K562 (cell line): Measurements from ENCODE around the gene HINT2. TPM values are rescaled to one million over a fixed set of nuclear protein-coding genes. Genes with fewer than 3 reads are reported as not detected.

Experiments used
- ATAC-seq: fragments of 200-7000 bp; cut with Tn5 transposase; 3 replicates; pipeline ENCODE4 v1.9.1; 2020; ENCODE audit warnings: moderate library complexity
- BruUV-seq: library from RNA; stranded (reverse); fragments of 400-500 nt; replicated peaks from 2 replicates; lab custom pipeline; 2021; lab: Mats Ljungman, UMichigan
- CTCF ChIA-PET: fragments of 300-600 bp; formaldehyde crosslinking; extraction: SDS; loops from one replicate; lab custom pipeline; 2021; ENCODE audit warnings: low intra/inter-chr PET ratio; lab: Yijun Ruan, JAX
- POLR2A ChIA-PET: fragments of 300-600, 350-650 bp; sonication (Branson Sonifier 250); formaldehyde crosslinking; extraction: SDS; loops from one replicate; lab custom pipeline; 2021; ENCODE audit warnings: antibody characterized with exemption, inconsistent platforms; lab: Yijun Ruan, JAX
- DNase-seq, 4 experiments: peaks; one replicate each; pipeline versions ENCODE4 v3.0.0 to v3.0.0-alpha.2; 2011 to 2018; ENCODE audit warnings: low spot score in 3 of 4, mixed read lengths in 3 of 4; ENCODE audit errors: extremely low read depth in 1 of 4
- FAIRE-seq: peaks from 2 replicates; lab custom pipeline; 2011; peaks lifted over from hg19 to GRCh38; lab: Jason Lieb, UNC
- H2AFZ ChIP-seq: 2 replicates; pipeline ENCODE4 v1.6.0; 2011; ENCODE audit warnings: low read depth, low read length, control low read depth, inconsistent platforms
- H3K27ac ChIP-seq: fragments of 200-600 bp; 3 replicates; pipeline ENCODE4 v1.8.0; 2011; ENCODE audit warnings: low read depth, mild to moderate bottlenecking, control low read depth, inconsistent platforms, low read length, moderate library complexity, mixed read lengths; ENCODE audit errors: extremely low read depth
- H3K27me3 ChIP-seq, 2 experiments: fragments of 300-600 bp in 1 of 2; 2 replicates in 1 of 2; 3 replicates in 1 of 2; pipeline versions ENCODE4 v1.6.0 to v1.8.0; 2011; ENCODE audit warnings: inconsistent platforms in 2 of 2, low read length in 2 of 2, mild to moderate bottlenecking in 1 of 2, mixed read lengths in 1 of 2, moderate library complexity in 1 of 2; ENCODE audit not compliant: control insufficient read depth in 2 of 2, insufficient read depth in 2 of 2
- H3K36me3 ChIP-seq: fragments of 300-600 bp; 3 replicates; pipeline ENCODE4 v1.8.0; 2011; ENCODE audit warnings: mild to moderate bottlenecking, low read length, inconsistent platforms; ENCODE audit not compliant: control insufficient read depth, insufficient read depth
- H3K4me1 ChIP-seq, 2 experiments: fragments of 200-600 bp in 1 of 2; replicated peaks in 1 of 2; 2 replicates in 1 of 2; 3 replicates in 1 of 2; pipeline versions ENCODE4 v1.5.1 to v1.8.0; 2011; ENCODE audit warnings: inconsistent platforms in 2 of 2, low read length in 2 of 2, mild to moderate bottlenecking in 1 of 2, mixed read lengths in 1 of 2, moderate library complexity in 1 of 2; ENCODE audit not compliant: control insufficient read depth in 2 of 2, insufficient read depth in 2 of 2
- H3K4me2 ChIP-seq: 2 replicates; pipeline ENCODE4 v1.6.1; 2011; ENCODE audit warnings: low read length, control low read depth, inconsistent platforms, mixed read lengths; ENCODE audit not compliant: insufficient read depth
- H3K4me3 ChIP-seq: fragments of 200-600 bp; sonication (generic), shearing (Covaris generic); 2 replicates; pipeline ENCODE4 v1.5.1; 2016; ENCODE audit warnings: control low read depth, inconsistent platforms
- H3K79me2 ChIP-seq: fragments of 200-600 bp; 3 replicates; pipeline ENCODE4 v1.8.0; 2011; ENCODE audit warnings: low read length, inconsistent platforms; ENCODE audit not compliant: control insufficient read depth, insufficient read depth
- H3K9ac ChIP-seq, 2 experiments: 2 replicates each; pipeline versions ENCODE4 v1.6.0 to v1.6.1; 2011; ENCODE audit warnings: low read depth in 2 of 2, low read length in 2 of 2, control low read depth in 1 of 2, inconsistent platforms in 1 of 2, mild to moderate bottlenecking in 1 of 2, mixed read lengths in 1 of 2; ENCODE audit not compliant: insufficient read depth in 1 of 2
- H3K9me1 ChIP-seq: one replicate; pipeline ENCODE4 v1.6.0; 2011; ENCODE audit warnings: inconsistent platforms, mild to moderate bottlenecking, low read length, moderate library complexity; ENCODE audit not compliant: control insufficient read depth, insufficient read depth
- H3K9me3 ChIP-seq: replicated peaks from 2 replicates; pipeline ENCODE4 v1.5.1; 2011; ENCODE audit warnings: low read depth, low read length, inconsistent platforms; ENCODE audit not compliant: control insufficient read depth, insufficient read depth
- H4K20me1 ChIP-seq: replicated peaks from 2 replicates; pipeline ENCODE4 v1.6.1; 2011; ENCODE audit warnings: low read length, inconsistent platforms, mixed read lengths; ENCODE audit not compliant: control insufficient read depth, insufficient read depth
- KAT8 ChIP-seq: fragments of 450-650 bp; IDR thresholded peaks from 2 replicates; pipeline ENCODE4 v1.6.1; 2016; ENCODE audit warnings: low read depth, mild to moderate bottlenecking
- NFATC3 ChIP-seq: fragments of 450-650 bp; IDR thresholded peaks from 2 replicates; pipeline ENCODE4 v1.6.1; 2017; ENCODE audit warnings: mild to moderate bottlenecking
- RNF219 ChIP-seq: fragments of 250-450 bp; sonication (Bioruptor Pico); IDR thresholded peaks from 2 replicates; pipeline ENCODE4 v1.5.0; 2022; ENCODE audit warnings: mild to moderate bottlenecking
- SNRNP70 ChIP-seq: fragments of 200-400 bp; formaldehyde crosslinking; optimal IDR thresholded peaks from 2 replicates; pipeline ENCODE3; 2017; ENCODE audit warnings: low read depth, low read length
- ZBTB40 ChIP-seq, 2 experiments: fragments of 450-650 bp in 1 of 2; sonication (generic) in 1 of 2; formaldehyde crosslinking in 1 of 2; IDR thresholded peaks; 2 replicates each; pipeline versions ENCODE4 v1.7.1 to v1.9.0; 2016 to 2022; ENCODE audit warnings: inconsistent platforms in 1 of 2, mild to moderate bottlenecking in 1 of 2, missing genetic modification reagents in 1 of 2
- WGBS: fragments of 100-300 bp; shearing (Covaris generic); methylation state at CpG from one replicate; pipeline ENCODE4 v1.1.6; 2016; ENCODE audit warnings: low coverage, mixed read lengths; ENCODE audit not compliant: insufficient coverage; ENCODE audit errors: missing lambda C conversion rate; 5-methylcytosine and 5-hydroxymethylcytosine counted together
- in situ Hi-C: fragments of 300-500 bp; cut with MboI; formaldehyde crosslinking; loops from 4 replicates; pipeline ENCODE4 v1.15.0; 2018; ENCODE audit warnings: inconsistent platforms, mixed read lengths
- intact Hi-C: fragments of 100-400 bp; cut with micrococcal nuclease; formaldehyde crosslinking; loops from 2 replicates; pipeline ENCODE4 v1.14.2; 2022
- polyA plus RNA-seq, 8 experiments: library from polyadenylated mRNA; depleted of rRNA in 4 of 8; stranded (reverse) in 5 of 8; unstranded in 3 of 8; fragments of >200 nt; fragmentation: Nextera tagmentation in 2 of 8; fragmentation: Illumina TruSeq in 1 of 8; extraction: Ambion mirVana in 2 of 8; extraction: Trizol in 1 of 8; gene quantifications; 2 replicates each; pipeline versions ENCODE4 v1.2.1 to v1.2.3, GENCODE V29; 2011 to 2014; ENCODE audit warnings: inconsistent platforms in 1 of 8, missing spikeins in 1 of 8
- total RNA-seq, 7 experiments: library from RNA; depleted of rRNA in 6 of 7; stranded (reverse); fragments of >200 nt in 6 of 7; fragmentation: Illumina TruSeq in 2 of 7; extraction: Trizol in 2 of 7; gene quantifications; 2 replicates each; pipeline versions ENCODE4 v1.2.1 to v1.2.3, GENCODE V29; 2011 to 2021; ENCODE audit warnings: low replicate concordance in 1 of 7
- TF ChIP-seq, protein P1 (sequence below): fragments of 150-350 bp; IDR thresholded peaks from 2 replicates; pipeline ENCODE4 v1.6.1; 2014; ENCODE audit warnings: low read depth, mild to moderate bottlenecking, low read length, borderline replicate concordance

The HINT2 gene
- total and polyA plus RNA-seq, 9 of the 15 experiments (the other 6 are each of a cell fraction or from before 2014, with no cell fraction given), result 5.6 to 44.1 (median 27.9) TPM

- Histone ChIP-seq H3K4me1 (peaks cover 17 to 31% of the 10 kb centered on the region in 2 experiments), H3K9me3 (no peaks in the 10 kb centered on the region), H3K4me3 (no peak overlapping the region), H3K79me2 (peaks cover 12% of the 10 kb centered on the region; the same call in 2 of the 3 replicates), H3K36me3 (peaks cover 39% of the 10 kb centered on the region; the same call in 1 of the 3 replicates), H3K9me1 (peaks cover 4% of the 10 kb centered on the region), H3K9ac (0 out of 4 replicates have a peak overlapping the region, but pooled peaks of 1 of the 2 experiments have one; percentile 26), H4K20me1 (no peaks in the 10 kb centered on the region), H3K4me2 (no peak overlapping the region), H3K27ac (no peak overlapping the region), H2AFZ (no peak overlapping the region), H3K27me3 (no peaks in the 10 kb centered on the region)
- intact Hi-C loops, result loop anchor here (10.0 kb wide), 2 partner anchors 75 to 145 kb away; partner anchors contain the start of genes ARHGEF39, CREB3 and TLN1
- in situ Hi-C loops, result no loop called here
- WGBS, result 73% methylated on average over 4 of the region's 7 CpGs
- FAIRE-seq (no peak), DNase-seq (no peak), ATAC-seq (no peak)
- POLR2A ChIA-PET, result interaction anchor here (0.7 kb wide), 1 partner anchor 10 kb away, joined by 3 read pairs; no protein-coding TSS in a partner anchor
- no TSS peak for BruUV-seq
- CTCF ChIA-PET, result no interaction called here
- TF ChIP-seq, protein P1, sequence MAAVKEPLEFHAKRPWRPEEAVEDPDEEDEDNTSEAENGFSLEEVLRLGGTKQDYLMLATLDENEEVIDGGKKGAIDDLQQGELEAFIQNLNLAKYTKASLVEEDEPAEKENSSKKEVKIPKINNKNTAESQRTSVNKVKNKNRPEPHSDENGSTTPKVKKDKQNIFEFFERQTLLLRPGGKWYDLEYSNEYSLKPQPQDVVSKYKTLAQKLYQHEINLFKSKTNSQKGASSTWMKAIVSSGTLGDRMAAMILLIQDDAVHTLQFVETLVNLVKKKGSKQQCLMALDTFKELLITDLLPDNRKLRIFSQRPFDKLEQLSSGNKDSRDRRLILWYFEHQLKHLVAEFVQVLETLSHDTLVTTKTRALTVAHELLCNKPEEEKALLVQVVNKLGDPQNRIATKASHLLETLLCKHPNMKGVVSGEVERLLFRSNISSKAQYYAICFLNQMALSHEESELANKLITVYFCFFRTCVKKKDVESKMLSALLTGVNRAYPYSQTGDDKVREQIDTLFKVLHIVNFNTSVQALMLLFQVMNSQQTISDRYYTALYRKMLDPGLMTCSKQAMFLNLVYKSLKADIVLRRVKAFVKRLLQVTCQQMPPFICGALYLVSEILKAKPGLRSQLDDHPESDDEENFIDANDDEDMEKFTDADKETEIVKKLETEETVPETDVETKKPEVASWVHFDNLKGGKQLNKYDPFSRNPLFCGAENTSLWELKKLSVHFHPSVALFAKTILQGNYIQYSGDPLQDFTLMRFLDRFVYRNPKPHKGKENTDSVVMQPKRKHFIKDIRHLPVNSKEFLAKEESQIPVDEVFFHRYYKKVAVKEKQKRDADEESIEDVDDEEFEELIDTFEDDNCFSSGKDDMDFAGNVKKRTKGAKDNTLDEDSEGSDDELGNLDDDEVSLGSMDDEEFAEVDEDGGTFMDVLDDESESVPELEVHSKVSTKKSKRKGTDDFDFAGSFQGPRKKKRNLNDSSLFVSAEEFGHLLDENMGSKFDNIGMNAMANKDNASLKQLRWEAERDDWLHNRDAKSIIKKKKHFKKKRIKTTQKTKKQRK, result no peak
- no peak for TF ChIP-seq ZBTB40 (IDR thresholded peaks at IDR 0.05)
- TF ChIP-seq ZBTB40 (CRISPR knock-in tag; IDR thresholded peaks at IDR 0.05), result no peak
- no peak for TF ChIP-seq SNRNP70
- TF ChIP-seq NFATC3, result no peak
- no peak for TF ChIP-seq KAT8
- no peak for TF ChIP-seq RNF219 (CRISPR knock-in tag)
Measured at GRCh38 chr9:35810122-35810521, 4.7 kb downstream of the HINT2 start.
